Keratinocyte (primary cell): ENCODE measurements around the gene CCND3.
"Not testable (repeated sequence)": the region's sequence is repeated elsewhere in the genome, so short reads cannot be mapped to it uniquely, and the experiment has no call there.

Experiments
- CTCF ChIP-seq, 3 experiments: IDR thresholded peaks in 1 of 3; conservative IDR thresholded peaks in 1 of 3; optimal IDR thresholded peaks in 1 of 3; 2 replicates in 2 of 3; 3 replicates in 1 of 3; pipeline versions ENCODE3 to v1.5.1; 2011; ENCODE audit warnings: low read length in 3 of 3, mild to moderate bottlenecking in 3 of 3, moderate library complexity in 2 of 3, control low read depth in 1 of 3, inconsistent platforms in 1 of 3; ENCODE audit not compliant: insufficient read depth in 2 of 3; ENCODE audit errors: extremely low read depth in 1 of 3
- EZH2 ChIP-seq: IDR thresholded peaks from one replicate; pipeline ENCODE4 v1.6.1; 2012; ENCODE audit warnings: inconsistent platforms, mild to moderate bottlenecking, low read length, moderate library complexity

DNA sequence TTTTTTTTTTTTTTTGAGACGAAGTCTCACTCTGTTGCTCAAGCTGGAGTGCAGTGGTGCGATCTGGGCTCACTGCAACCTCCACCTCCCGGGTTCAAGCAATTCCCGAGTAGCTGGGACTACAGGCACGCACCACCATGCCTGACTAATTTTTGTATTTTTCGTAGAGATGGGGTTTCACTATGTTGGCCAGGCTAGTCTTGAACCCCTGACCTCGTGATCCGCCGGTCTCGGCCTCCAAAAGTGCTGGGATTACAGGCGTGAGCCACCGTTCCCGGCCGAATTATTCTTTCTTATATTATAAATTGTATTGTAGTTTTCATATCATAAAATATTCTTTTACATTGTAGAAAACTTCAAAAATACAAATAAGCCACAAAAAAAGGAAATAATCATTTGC is 1.3 kb upstream of the CCND3 start:
- not testable (repeated sequence) for TF ChIP-seq CTCF (optimal IDR thresholded peaks at IDR 0.05 in 1 of 3, IDR thresholded peaks at IDR 0.05 in 1 of 3, conservative IDR thresholded peaks at IDR 0.05 in 1 of 3; ENCODE audit: extremely low read depth in 1 of 3, insufficient read depth in 2 of 3, low read length in 3 of 3); EZH2
